ENCODE measurements around the gene CRB2. TPM values are rescaled to one million over a fixed set of nuclear protein-coding genes. Genes with fewer than 3 reads are reported as not detected.

Gene CRB2
- total RNA-seq, 1 experiment from 2014 or later, result 3.6 TPM

DNA sequence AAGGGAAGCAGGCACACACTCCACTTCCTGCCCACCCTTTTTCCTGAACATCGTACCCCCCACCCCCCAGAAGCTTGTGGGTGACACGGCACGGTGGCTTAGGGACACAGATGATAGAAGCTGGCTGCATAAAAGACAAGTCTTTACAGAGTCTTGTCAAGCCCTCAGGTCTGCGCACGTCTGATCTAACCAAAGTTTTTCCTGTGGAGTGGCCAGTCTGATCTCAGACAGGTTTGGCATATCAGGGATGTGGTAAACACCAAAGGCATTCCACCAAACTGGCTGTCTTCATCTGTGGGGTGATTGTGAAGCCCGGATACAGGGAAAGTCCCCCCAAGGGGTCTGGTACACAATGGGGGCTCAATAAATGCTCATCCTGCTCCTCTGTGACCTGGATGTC is 50.0 kb downstream of the CRB2 start:
- Histone ChIP-seq H3K27me3 (ENCODE audit: insufficient read depth, low read length) (no peaks in the 10 kb centered on the region), H2BK12ac (ENCODE audit: insufficient read length, low read depth, low read length) (no peak overlapping the region), H4K8ac (replicated peaks; ENCODE audit: insufficient read length, low read depth, low read length) (no peak overlapping the region), H2BK20ac (ENCODE audit: low read depth, low read length, poor library complexity, severe bottlenecking) (no peak overlapping the region), H2AK5ac (ENCODE audit: insufficient read length, low read length) (no peak overlapping the region), H2AFZ (ENCODE audit: low read length) (no peak overlapping the region), H2BK5ac (ENCODE audit: insufficient read length, low read length) (no peak overlapping the region), H3K27ac (ENCODE audit: insufficient read length, low read depth, low read length) (no peak overlapping the region), H3K9ac (ENCODE audit: extremely low read depth, insufficient read length, low read length) (no peak overlapping the region), H3K23me2 (ENCODE audit: insufficient read length, low read depth, low read length, poor library complexity, severe bottlenecking) (no peaks in the 10 kb centered on the region), H2BK120ac (ENCODE audit: low read depth, low read length, poor library complexity, severe bottlenecking) (no peak overlapping the region), H3K18ac (ENCODE audit: insufficient read length, low read depth, low read length) (no peak overlapping the region), H4K5ac (ENCODE audit: insufficient read length, low read depth, low read length) (no peak overlapping the region), H3K23ac (ENCODE audit: insufficient read length, low read depth, low read length) (no peak overlapping the region), H3K14ac (ENCODE audit: insufficient read depth, low read length) (no peak overlapping the region), H3K4me2 (ENCODE audit: insufficient read depth, insufficient read length, low read length) (no peak overlapping the region), H3K4ac (ENCODE audit: low read depth, low read length) (no peak overlapping the region), H3K56ac (ENCODE audit: insufficient read length, low read depth, low read length) (no peak overlapping the region), H4K20me1 (ENCODE audit: control insufficient read depth, insufficient read depth, insufficient read length) (no peaks in the 10 kb centered on the region), H3K79me1 (ENCODE audit: insufficient read depth, low read depth, low read length, poor library complexity, severe bottlenecking) (no peaks in the 10 kb centered on the region), H3T11ph (ENCODE audit: low read length) (no peak overlapping the region), H3K4me1 (ENCODE audit: insufficient read depth, low read length) (no peaks in the 10 kb centered on the region; the same call in 1 of the 2 replicates), H4K91ac (ENCODE audit: insufficient read length, low read depth, low read length) (no peak overlapping the region), H2BK15ac (ENCODE audit: low read depth, low read length) (no peak overlapping the region), H3K79me2 (ENCODE audit: insufficient read depth, low read length) (no peaks in the 10 kb centered on the region), H3K9me3 (ENCODE audit: control insufficient read depth, low read depth, low read length) (no peaks in the 10 kb centered on the region)
- H3K27me3 Mint-ChIP-seq (ENCODE audit: low read depth), result no peaks in the 10 kb centered on the region; the same call in 1 of the 2 replicates
- no peak for DNase-seq
- H3K4me3 Mint-ChIP-seq, result no peak overlapping the region
- H3K4me1 Mint-ChIP-seq, result peaks cover 44 to 47% of the 10 kb centered on the region in 2 experiments
- H3K9me3 Mint-ChIP-seq, result no peaks in the 10 kb centered on the region
- no peaks in the 10 kb centered on the region; a peak in 1 of 7 replicates for H3K36me3 Mint-ChIP-seq (ENCODE audit: insufficient read depth in 1 of 3, low read depth in 3 of 3)
- TF ChIP-seq, protein P1, sequence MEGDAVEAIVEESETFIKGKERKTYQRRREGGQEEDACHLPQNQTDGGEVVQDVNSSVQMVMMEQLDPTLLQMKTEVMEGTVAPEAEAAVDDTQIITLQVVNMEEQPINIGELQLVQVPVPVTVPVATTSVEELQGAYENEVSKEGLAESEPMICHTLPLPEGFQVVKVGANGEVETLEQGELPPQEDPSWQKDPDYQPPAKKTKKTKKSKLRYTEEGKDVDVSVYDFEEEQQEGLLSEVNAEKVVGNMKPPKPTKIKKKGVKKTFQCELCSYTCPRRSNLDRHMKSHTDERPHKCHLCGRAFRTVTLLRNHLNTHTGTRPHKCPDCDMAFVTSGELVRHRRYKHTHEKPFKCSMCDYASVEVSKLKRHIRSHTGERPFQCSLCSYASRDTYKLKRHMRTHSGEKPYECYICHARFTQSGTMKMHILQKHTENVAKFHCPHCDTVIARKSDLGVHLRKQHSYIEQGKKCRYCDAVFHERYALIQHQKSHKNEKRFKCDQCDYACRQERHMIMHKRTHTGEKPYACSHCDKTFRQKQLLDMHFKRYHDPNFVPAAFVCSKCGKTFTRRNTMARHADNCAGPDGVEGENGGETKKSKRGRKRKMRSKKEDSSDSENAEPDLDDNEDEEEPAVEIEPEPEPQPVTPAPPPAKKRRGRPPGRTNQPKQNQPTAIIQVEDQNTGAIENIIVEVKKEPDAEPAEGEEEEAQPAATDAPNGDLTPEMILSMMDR (conservative IDR thresholded peaks at IDR 0.05), result no peak
- WGBS (ENCODE audit: extremely low coverage, insufficient read length, low lambda C conversion rate), result no CpG with 5 or more reads among the region's 6 CpGs
- peak overlapping the region in 2 of 3 experiments; percentile 18 to 60; a peak in 1 of 7 replicates for H3K27ac Mint-ChIP-seq

Measured in H9 (cell line).